ENCODE results near the gene MSL3B.

Gene MSL3B

GRCh38 chr2:233855345-233855744 lies 12.8 kb downstream of the MSL3B start:
- no peak for TF ChIP-seq PAX5 (IDR thresholded peaks at IDR 0.05; ENCODE audit: insufficient read depth, low read length, severe bottlenecking)
- FAIRE-seq: no peak
- DNase-seq (ENCODE audit: insufficient read length, low spot score): no peak

GRCh38 chr2:233854241-233854981 lies 13.8 kb downstream of the MSL3B start, which contains the start of gene HJURP:
TSS of gene HJURP (minus strand) at chr2:233854535. CDS start at chr2:233854500, 35 bp downstream.
- no peak for TF ChIP-seq PAX5 (IDR thresholded peaks at IDR 0.05; ENCODE audit: insufficient read depth, low read length, severe bottlenecking)
- TF ChIP-seq POLR2A (IDR thresholded peaks at IDR 0.05; ENCODE audit: low read depth, low read length): peak; percentile 63
- TF ChIP-seq POU2F2 (IDR thresholded peaks at IDR 0.05; ENCODE audit: low read depth, low read length): peak; percentile 55; the same call in 1 of the 2 replicates
- TF ChIP-seq SPI1 (IDR thresholded peaks at IDR 0.05; ENCODE audit: low read depth, low read length): no peak
- peak; percentile 84 for TF ChIP-seq POLR2AphosphoS5 (IDR thresholded peaks at IDR 0.05; ENCODE audit: low read depth, low read length)
- peak; percentile 38; the same call in 1 of the 2 replicates for TF ChIP-seq TAF1 (IDR thresholded peaks at IDR 0.05; ENCODE audit: low read depth, low read length)
- DNase-seq (ENCODE audit: insufficient read length, low spot score): peak; percentile 97
- FAIRE-seq: peak; percentile 99

- FAIRE-seq: no peak
Observed at GRCh38 chr2:233853883-233854240, 14.3 kb downstream of the MSL3B start.

GRCh38 chr2:233853353-233853752 lies 14.8 kb downstream of the MSL3B start:
- FAIRE-seq (peak; percentile 55), DNase-seq (ENCODE audit: insufficient read length, low spot score) (no peak)
- TF ChIP-seq PAX5 (IDR thresholded peaks at IDR 0.05; ENCODE audit: insufficient read depth, low read length, severe bottlenecking) (no peak), POLR2AphosphoS5 (IDR thresholded peaks at IDR 0.05; ENCODE audit: low read depth, low read length) (no peak), SPI1 (IDR thresholded peaks at IDR 0.05; ENCODE audit: low read depth, low read length) (no peak), TAF1 (IDR thresholded peaks at IDR 0.05; ENCODE audit: low read depth, low read length) (no peak), POU2F2 (IDR thresholded peaks at IDR 0.05; ENCODE audit: low read depth, low read length) (no peak), POLR2A (IDR thresholded peaks at IDR 0.05; ENCODE audit: low read depth, low read length) (no peak)

More at GRCh38 chr2:233853883-233854240, 14.3 kb downstream of the MSL3B start:
- TF ChIP-seq PAX5 (IDR thresholded peaks at IDR 0.05; ENCODE audit: insufficient read depth, low read length, severe bottlenecking) (no peak), POU2F2 (IDR thresholded peaks at IDR 0.05; ENCODE audit: low read depth, low read length) (no peak), POLR2AphosphoS5 (IDR thresholded peaks at IDR 0.05; ENCODE audit: low read depth, low read length) (no peak), SPI1 (IDR thresholded peaks at IDR 0.05; ENCODE audit: low read depth, low read length) (no peak), TAF1 (IDR thresholded peaks at IDR 0.05; ENCODE audit: low read depth, low read length) (no peak), POLR2A (IDR thresholded peaks at IDR 0.05; ENCODE audit: low read depth, low read length) (no peak)
- DNase-seq (ENCODE audit: insufficient read length, low spot score): no peak

GRCh38 chr2:233852056-233852455 lies 16.1 kb downstream of the MSL3B start:
- TF ChIP-seq SPI1 (IDR thresholded peaks at IDR 0.05; ENCODE audit: low read depth, low read length): no peak
- TF ChIP-seq POU2F2 (IDR thresholded peaks at IDR 0.05; ENCODE audit: low read depth, low read length): no peak
- no peak for TF ChIP-seq PAX5 (IDR thresholded peaks at IDR 0.05; ENCODE audit: insufficient read depth, low read length, severe bottlenecking)
- TF ChIP-seq TAF1 (IDR thresholded peaks at IDR 0.05; ENCODE audit: low read depth, low read length): no peak
- no peak for TF ChIP-seq POLR2AphosphoS5 (IDR thresholded peaks at IDR 0.05; ENCODE audit: low read depth, low read length)
- TF ChIP-seq POLR2A (IDR thresholded peaks at IDR 0.05; ENCODE audit: low read depth, low read length): no peak
- FAIRE-seq (no peak), DNase-seq (ENCODE audit: insufficient read length, low spot score) (no peak)

- FAIRE-seq (no peak), DNase-seq (ENCODE audit: insufficient read length, low spot score) (no peak)
- TF ChIP-seq POU2F2 (IDR thresholded peaks at IDR 0.05; ENCODE audit: low read depth, low read length) (no peak), POLR2A (IDR thresholded peaks at IDR 0.05; ENCODE audit: low read depth, low read length) (no peak), POLR2AphosphoS5 (IDR thresholded peaks at IDR 0.05; ENCODE audit: low read depth, low read length) (no peak), SPI1 (IDR thresholded peaks at IDR 0.05; ENCODE audit: low read depth, low read length) (no peak), PAX5 (IDR thresholded peaks at IDR 0.05; ENCODE audit: insufficient read depth, low read length, severe bottlenecking) (no peak), TAF1 (IDR thresholded peaks at IDR 0.05; ENCODE audit: low read depth, low read length) (no peak)
Observed at GRCh38 chr2:233851169-233851568, 17.0 kb downstream of the MSL3B start.

GRCh38 chr2:233850745-233851144 lies 17.4 kb downstream of the MSL3B start:
- TF ChIP-seq POLR2A (IDR thresholded peaks at IDR 0.05; ENCODE audit: low read depth, low read length): no peak
- no peak for FAIRE-seq
- no peak for DNase-seq (ENCODE audit: insufficient read length, low spot score)

GRCh38 chr2:233849607-233850271 lies 18.4 kb downstream of the MSL3B start:
- DNase-seq (ENCODE audit: insufficient read length, low spot score) (no peak), FAIRE-seq (no peak)
- no peak for TF ChIP-seq PAX5 (IDR thresholded peaks at IDR 0.05; ENCODE audit: insufficient read depth, low read length, severe bottlenecking)

- FAIRE-seq (no peak), DNase-seq (ENCODE audit: insufficient read length, low spot score) (no peak)
- TF ChIP-seq POLR2AphosphoS5 (IDR thresholded peaks at IDR 0.05; ENCODE audit: low read depth, low read length): no peak
- no peak for TF ChIP-seq SPI1 (IDR thresholded peaks at IDR 0.05; ENCODE audit: low read depth, low read length)
- TF ChIP-seq POU2F2 (IDR thresholded peaks at IDR 0.05; ENCODE audit: low read depth, low read length): no peak
- no peak for TF ChIP-seq POLR2A (IDR thresholded peaks at IDR 0.05; ENCODE audit: low read depth, low read length)
- no peak for TF ChIP-seq TAF1 (IDR thresholded peaks at IDR 0.05; ENCODE audit: low read depth, low read length)
- no peak for TF ChIP-seq PAX5 (IDR thresholded peaks at IDR 0.05; ENCODE audit: insufficient read depth, low read length, severe bottlenecking)
Observed at GRCh38 chr2:233848276-233848675, 19.9 kb downstream of the MSL3B start.

- FAIRE-seq: no peak
- no peak for TF ChIP-seq POU2F2 (IDR thresholded peaks at IDR 0.05; ENCODE audit: low read depth, low read length)
- TF ChIP-seq TAF1 (IDR thresholded peaks at IDR 0.05; ENCODE audit: low read depth, low read length): no peak
- no peak for TF ChIP-seq SPI1 (IDR thresholded peaks at IDR 0.05; ENCODE audit: low read depth, low read length)
- no peak for TF ChIP-seq POLR2A (IDR thresholded peaks at IDR 0.05; ENCODE audit: low read depth, low read length)
- TF ChIP-seq PAX5 (IDR thresholded peaks at IDR 0.05; ENCODE audit: insufficient read depth, low read length, severe bottlenecking): no peak
- no peak for TF ChIP-seq POLR2AphosphoS5 (IDR thresholded peaks at IDR 0.05; ENCODE audit: low read depth, low read length)
Observed at GRCh38 chr2:233847248-233847898, 20.8 kb downstream of the MSL3B start.

More at GRCh38 chr2:233847248-233847898, 20.8 kb downstream of the MSL3B start:
- DNase-seq (ENCODE audit: insufficient read length, low spot score): no peak

Data from GM12891 (cell line).